Measurements from ENCODE around the gene RAMP1. TPM values are rescaled to one million over a fixed set of nuclear protein-coding genes. Genes with fewer than 3 reads are reported as not detected.

The RAMP1 gene
- total RNA-seq, 1 donor from 2014 or later = 2.1 TPM

- FAIRE-seq (no peak), DNase-seq (ENCODE audit: low read depth) (no peak)
- TF ChIP-seq CTCF (IDR thresholded peaks at IDR 0.05; ENCODE audit: insufficient read depth, low read length, severe bottlenecking) = no peak
- no peaks in the 10 kb centered on the region for H3K36me3 ChIP-seq (ENCODE audit: control insufficient read depth, insufficient read depth, low read length)
- no peak overlapping the region for H3K4me3 ChIP-seq (ENCODE audit: low read depth, low read length)
- no peaks in the 10 kb centered on the region for H3K27me3 ChIP-seq (ENCODE audit: control insufficient read depth, insufficient read depth, low read length)
Measured at GRCh38 chr2:237885931-237886684, 26.7 kb downstream of the RAMP1 start.

GRCh38 chr2:237886685-237887481, 27.5 kb downstream of the RAMP1 start:
- Histone ChIP-seq H3K4me3 (ENCODE audit: low read depth, low read length) (no peak overlapping the region), H3K27me3 (ENCODE audit: control insufficient read depth, insufficient read depth, low read length) (no peaks in the 10 kb centered on the region), H3K36me3 (ENCODE audit: control insufficient read depth, insufficient read depth, low read length) (no peaks in the 10 kb centered on the region)
- DNase-seq (ENCODE audit: low read depth) (no peak), FAIRE-seq (no peak)
- no peak for TF ChIP-seq CTCF (IDR thresholded peaks at IDR 0.05; ENCODE audit: insufficient read depth, low read length, severe bottlenecking)

- FAIRE-seq (no peak), DNase-seq (ENCODE audit: low read depth) (peak; percentile 41)
- Histone ChIP-seq H3K27me3 (ENCODE audit: control insufficient read depth, insufficient read depth, low read length) (no peaks in the 10 kb centered on the region), H3K36me3 (ENCODE audit: control insufficient read depth, insufficient read depth, low read length) (no peaks in the 10 kb centered on the region), H3K4me3 (ENCODE audit: low read depth, low read length) (no peak overlapping the region)
- TF ChIP-seq CTCF (IDR thresholded peaks at IDR 0.05; ENCODE audit: insufficient read depth, low read length, severe bottlenecking) = no peak
Measured at GRCh38 chr2:237888389-237888788, 29.0 kb downstream of the RAMP1 start.

- no peak for FAIRE-seq
Measured at GRCh38 chr2:237889016-237889415, 29.6 kb downstream of the RAMP1 start.

GRCh38 chr2:237889811-237890210, 30.4 kb downstream of the RAMP1 start:
- TF ChIP-seq CTCF (IDR thresholded peaks at IDR 0.05; ENCODE audit: insufficient read depth, low read length, severe bottlenecking) = no peak
- FAIRE-seq (no peak), DNase-seq (ENCODE audit: low read depth) (no peak)
- Histone ChIP-seq H3K4me3 (ENCODE audit: low read depth, low read length) (no peak overlapping the region), H3K36me3 (ENCODE audit: control insufficient read depth, insufficient read depth, low read length) (no peaks in the 10 kb centered on the region), H3K27me3 (ENCODE audit: control insufficient read depth, insufficient read depth, low read length) (no peaks in the 10 kb centered on the region)

More at GRCh38 chr2:237889016-237889415, 29.6 kb downstream of the RAMP1 start:
- no peaks in the 10 kb centered on the region for H3K36me3 ChIP-seq (ENCODE audit: control insufficient read depth, insufficient read depth, low read length)
- no peaks in the 10 kb centered on the region for H3K27me3 ChIP-seq (ENCODE audit: control insufficient read depth, insufficient read depth, low read length)
- H3K4me3 ChIP-seq (ENCODE audit: low read depth, low read length) = no peak overlapping the region
- no peak for TF ChIP-seq CTCF (IDR thresholded peaks at IDR 0.05; ENCODE audit: insufficient read depth, low read length, severe bottlenecking)
- DNase-seq (ENCODE audit: low read depth) = no peak
